K562 treated with DMSO at 1 percent for 48 hours (cell line): ENCODE data around the gene BMPR1B. TPM values are rescaled to one million over a fixed set of nuclear protein-coding genes. Genes with fewer than 3 reads are reported as not detected.

Experiments used
- total RNA-seq: library from RNA; unstranded; fragments of 300-600 nt; gene quantifications from 2 replicates; pipeline ENCODE4 v1.2.3, GENCODE V29; 2022; ENCODE audit warnings: low replicate concordance; ENCODE audit errors: extremely low read depth

Gene BMPR1B
- total RNA-seq: not detected in 2 replicates

DNA sequence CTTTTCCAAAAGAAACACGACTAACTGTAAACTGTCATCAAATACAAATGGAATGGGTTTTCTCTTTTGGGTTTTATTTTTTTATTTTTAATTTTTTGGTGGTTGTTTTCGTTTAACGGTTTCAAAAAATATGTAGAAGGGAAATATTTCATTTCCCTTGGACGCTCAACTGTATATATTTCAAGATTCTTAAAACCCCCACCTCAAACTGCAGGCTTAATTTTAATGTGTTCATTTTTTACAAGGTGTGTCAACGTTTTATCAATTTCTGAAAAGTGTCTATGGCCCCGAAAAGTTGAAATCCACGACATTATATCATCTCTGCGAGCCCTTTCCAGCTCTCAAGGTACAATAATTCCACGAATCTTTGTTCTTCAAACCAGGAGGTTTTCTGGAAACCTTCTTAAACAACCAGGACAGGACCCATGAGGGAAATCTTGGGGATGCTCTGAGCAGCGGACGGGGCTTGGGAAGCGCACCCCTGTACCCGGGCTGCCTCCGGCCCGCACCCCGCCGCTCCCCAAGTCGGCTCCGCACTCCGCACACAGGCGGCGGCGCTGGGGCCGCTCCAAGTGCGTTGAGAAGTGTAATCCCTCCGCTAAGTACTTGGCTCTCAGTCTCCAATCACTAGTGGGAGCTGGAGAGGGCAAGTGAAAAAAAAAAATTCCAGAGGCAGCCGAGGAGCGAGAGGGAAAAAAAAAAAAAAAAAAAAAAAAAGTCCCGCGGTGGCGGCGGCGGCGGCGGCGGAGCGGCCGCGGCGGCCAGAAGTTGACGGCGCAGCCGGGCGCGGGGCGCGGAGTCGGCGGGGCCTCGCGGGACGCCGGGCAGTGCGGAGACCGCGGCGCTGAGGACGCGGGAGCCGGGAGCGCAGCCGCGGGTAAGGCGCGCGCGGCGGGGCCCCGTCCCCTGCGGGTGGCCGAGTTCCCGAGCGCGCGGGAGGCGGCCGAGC, at the start of gene BMPR1B:
Gene BMPR1B (plus strand): TSS at position 764 of the 949 bp plus-strand sequence. CDS start 346,470 bp downstream, outside the sequence.

